NCI-H1092 (cell line): ENCODE results near the gene NEUROG1.
"Not testable (repeated sequence)": the region's sequence is repeated elsewhere in the genome, so short reads cannot be mapped to it uniquely, and the experiment has no call there.

ENCODE experiments used
- DNase-seq: peaks from one replicate; lab custom pipeline; 2025; lab: John Stamatoyannopoulos, UW

NEUROG1 gene

GRCh38 chr5:135537271-135537670 is 1.5 kb upstream of the NEUROG1 start:
- DNase-seq: no peak

DNA sequence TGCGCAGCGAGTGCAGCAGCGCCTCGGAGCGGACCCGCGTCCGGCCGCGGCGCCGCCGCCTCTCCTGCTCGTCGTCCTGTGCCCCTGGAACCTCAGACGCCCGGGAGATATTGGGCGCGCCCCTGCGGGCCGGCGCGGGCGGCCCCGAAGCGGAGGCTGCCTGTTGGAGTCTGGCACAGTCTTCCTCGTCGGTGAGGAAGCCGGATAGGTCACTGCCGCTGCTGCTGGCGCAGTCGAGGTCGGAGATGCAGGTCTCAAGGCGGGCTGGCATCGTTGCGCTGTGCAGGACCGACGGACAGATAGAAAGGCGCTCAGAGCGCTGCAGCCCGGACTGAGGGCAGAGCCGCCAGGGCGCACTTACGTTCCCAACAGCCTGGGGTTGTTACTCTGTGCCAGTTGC is 344 bp downstream of the NEUROG1 start:
- no peak for DNase-seq

- DNase-seq: no peak
These were observed 950 bp downstream of the NEUROG1 start for GRCh38 chr5:135534609-135535419.

- no peak for DNase-seq
These were observed 2.0 kb downstream of the NEUROG1 start for GRCh38 chr5:135533794-135534193.

DNA sequence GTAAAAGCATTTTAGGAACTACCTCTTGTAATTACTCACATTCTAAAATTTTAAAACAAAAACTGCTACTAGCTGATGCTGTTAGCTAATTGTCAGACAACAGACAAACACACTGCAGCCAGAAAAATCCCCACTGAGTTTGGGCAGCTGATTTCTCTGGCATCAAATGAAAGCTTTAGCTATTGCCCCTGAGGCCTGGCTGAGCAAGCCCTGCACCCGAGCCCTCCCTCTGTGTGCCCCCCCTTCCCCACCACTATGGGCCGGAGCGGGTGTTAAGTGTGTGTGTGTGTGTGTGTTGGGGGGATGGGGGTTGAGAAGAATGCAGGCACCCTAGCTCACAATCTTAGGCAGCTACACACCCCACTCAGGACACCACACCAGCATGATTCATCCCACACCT is 2.4 kb downstream of the NEUROG1 start:
- no peak for DNase-seq

DNA sequence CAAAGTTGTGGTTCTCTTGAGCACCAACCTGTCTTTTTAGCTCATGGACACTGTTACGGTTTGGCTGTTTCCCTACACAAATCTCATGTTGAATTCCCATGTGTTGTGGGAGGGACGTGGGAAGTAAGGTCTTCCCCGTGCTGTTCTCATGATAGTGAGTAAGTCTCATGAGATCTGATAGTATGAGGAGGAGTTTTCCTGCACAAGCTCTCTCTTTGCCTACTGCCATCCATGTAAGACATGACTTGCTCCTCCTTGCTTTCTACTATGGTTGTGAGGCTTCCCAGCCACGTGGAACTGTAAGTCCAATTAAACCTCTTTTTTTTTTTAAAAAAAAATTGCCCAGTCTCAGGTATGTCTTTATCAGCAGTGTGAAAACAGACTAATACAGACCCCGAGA is 6.2 kb downstream of the NEUROG1 start:
- not testable (repeated sequence) for DNase-seq

GRCh38 chr5:135526924-135527323 is 8.8 kb downstream of the NEUROG1 start:
- no peak for DNase-seq

- DNase-seq: no peak
These were observed 13.8 kb downstream of the NEUROG1 start for GRCh38 chr5:135521964-135522363.

GRCh38 chr5:135517631-135518030 is 18.1 kb downstream of the NEUROG1 start:
- no peak for DNase-seq

GRCh38 chr5:135514116-135514515 is 21.6 kb downstream of the NEUROG1 start:
- DNase-seq: no peak

DNA sequence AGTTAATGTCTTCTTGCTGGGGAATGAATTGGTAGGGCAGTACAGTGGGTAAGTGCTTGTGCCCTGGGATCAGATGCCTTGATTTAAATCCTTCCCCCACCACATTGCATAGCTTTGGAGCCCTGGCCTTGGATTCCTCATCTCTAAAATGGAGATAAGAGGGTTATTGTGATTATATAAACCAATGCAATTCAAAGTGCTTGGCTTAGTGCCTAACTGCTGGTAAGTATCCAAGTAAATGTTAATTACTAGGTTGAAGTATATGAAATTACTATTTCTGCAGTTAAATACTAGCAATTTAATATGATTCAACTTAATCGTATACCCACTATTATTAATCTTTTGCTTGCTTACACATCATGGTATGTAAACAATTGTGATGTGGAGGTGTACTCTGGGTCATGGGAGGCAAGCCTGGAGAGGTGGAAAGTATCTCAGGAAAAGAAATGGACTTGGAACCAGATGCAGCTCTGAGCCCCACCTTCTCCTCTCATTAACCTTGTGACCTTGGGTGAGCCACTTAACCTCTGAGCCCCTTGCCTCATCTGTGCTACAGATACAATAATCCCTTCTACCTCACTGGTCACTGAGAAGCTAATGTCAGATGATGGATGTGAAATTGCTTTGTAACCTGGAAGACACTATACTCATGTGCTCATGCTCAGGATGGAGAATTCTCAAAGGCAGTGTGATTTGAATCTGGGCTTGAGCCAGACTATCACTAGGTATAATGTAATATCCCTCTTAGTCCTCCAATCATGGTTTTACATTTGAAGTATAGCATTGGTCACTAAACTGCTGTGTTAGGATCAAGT is 23.8 kb downstream of the NEUROG1 start:
- no peak for DNase-seq

DNA sequence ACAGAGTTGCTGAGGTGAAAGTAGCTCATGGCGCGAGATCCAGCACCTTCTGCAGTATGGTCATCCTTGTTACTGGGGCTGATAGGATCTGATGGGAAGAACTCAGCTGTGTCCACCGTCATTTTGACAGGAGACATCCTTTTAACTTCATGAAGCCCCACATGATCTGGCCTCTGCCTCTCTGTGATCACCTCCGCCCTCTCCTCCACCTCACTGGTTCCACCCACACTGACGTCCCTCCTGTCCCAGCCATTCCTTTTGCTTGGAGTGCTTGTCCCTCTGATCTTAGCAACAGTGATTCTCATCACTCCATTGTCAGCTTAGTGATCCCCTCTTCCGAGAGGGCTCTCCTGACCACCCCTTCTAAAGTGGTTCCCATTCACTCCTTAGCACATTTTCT is 25.8 kb downstream of the NEUROG1 start:
- DNase-seq: no peak

DNA sequence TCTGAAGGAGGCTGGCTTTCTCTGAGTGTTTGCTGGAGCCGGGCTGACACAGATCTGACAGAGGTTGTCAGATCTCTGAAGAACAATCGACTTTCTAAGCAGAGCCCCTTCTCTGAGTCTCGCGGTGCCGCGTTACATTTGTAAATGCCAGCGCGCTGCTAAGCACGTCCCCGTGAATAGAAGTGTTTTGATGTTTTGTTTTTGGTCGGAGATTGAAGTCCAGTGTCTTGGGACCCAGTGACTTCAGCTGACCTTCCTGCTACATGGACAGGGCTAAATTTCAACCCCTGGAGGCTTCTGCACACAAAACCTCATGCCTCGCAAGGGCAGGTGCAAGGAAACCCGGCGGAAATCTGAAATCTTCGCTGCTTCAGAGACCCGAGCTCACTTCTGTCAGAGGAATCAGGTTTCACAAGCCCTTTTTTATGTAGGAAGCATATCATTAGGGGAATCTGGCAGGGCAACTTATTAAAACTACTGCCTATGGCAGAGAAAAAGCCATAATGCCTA is 27.2 kb downstream of the NEUROG1 start:
- DNase-seq: no peak

- DNase-seq: no peak
These were observed 29.8 kb downstream of the NEUROG1 start for GRCh38 chr5:135505973-135506372.

- no peak for DNase-seq
These were observed 31.4 kb downstream of the NEUROG1 start for GRCh38 chr5:135504376-135504775.

DNA sequence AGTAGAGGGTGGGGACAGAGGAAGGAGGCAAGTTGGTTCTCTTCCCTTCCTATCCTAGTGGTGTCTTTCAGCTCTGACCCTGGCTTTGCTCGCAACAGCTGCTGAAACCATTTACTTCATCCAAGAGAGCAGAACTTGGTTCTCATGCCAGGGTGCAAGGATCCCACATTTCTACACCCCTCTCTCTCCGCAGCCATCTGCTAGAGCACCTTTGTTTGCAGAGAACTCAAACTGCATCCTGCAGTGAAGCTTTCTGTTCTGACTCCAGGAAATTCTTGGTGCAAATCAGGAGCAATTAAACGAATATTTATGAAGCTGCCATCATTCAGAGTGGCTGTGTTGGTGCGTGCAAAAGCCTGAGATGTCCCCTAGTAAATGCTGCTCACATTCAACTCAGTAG is 31.9 kb downstream of the NEUROG1 start:
- DNase-seq: no peak

- no peak for DNase-seq
These were observed 32.8 kb downstream of the NEUROG1 start for GRCh38 chr5:135502836-135503520.

DNA sequence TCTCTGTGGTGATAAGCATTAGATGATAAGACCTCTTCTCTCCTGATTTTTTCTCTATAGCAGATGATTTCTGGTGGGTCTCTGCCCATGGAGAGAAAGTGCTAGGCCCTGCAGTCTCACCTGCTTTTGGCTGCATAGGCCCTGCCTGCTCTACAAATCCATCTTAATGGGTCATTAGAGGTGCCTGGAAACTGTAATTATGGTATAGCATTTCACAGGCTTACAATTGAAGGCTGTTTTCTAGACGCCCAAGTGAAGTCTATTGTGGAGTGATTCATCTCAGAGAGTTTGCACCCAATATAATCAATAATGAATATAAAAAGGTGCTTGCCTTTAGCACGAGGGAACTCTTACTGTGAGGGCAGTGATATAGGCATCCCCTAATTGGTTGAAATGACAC is 33.8 kb downstream of the NEUROG1 start:
- DNase-seq: no peak

DNA sequence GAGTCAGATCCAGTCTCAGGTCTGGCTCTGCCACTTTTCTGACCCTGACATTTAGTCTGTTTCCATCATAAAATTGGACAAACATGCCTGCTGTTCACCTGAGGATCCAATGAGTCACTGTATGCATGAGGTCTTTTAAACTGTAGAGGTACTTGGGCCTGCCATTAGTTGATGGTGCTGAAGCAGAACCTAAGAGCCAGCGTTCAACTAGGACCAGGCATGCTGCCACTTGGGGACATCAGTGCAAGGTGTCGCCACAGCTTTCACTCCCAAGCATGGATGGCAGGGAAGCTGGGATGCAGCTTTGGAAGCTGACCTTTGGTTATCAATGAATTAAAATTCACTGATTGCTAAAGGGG is 37.1 kb downstream of the NEUROG1 start:
- DNase-seq: no peak

DNA sequence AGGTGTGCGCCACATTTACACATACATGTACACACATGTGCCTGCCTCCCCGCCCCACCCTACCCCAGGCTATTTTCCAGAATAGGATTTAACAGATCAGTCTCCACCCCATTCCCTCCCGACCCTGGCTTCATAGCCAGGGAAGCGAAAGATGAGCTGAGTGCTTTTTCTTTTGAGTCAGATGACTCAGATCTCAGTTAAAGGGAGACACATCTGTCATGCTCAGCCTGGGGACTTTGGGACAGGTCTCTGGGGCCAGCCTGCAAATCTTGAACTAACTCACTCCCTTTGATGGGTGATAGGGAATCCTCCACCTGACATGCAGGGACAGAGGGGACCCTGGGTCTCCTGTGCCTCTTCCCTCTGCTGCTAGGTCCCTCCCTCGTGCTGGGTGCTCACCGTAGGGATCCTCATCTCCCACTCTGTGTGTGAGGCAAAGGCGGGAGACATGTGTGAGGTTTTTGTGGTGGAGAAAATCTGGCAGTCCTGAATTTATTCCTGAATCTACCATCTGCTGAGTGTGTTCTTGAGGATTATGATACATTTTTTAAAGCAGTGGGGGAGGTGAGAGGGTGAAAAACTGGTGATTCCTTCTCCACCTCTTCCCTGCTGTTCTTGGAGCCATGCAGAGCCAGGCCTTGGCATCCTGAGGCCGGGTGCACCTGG is 37.7 kb downstream of the NEUROG1 start:
- no peak for DNase-seq

- DNase-seq: not testable (repeated sequence)
These were observed 40.2 kb downstream of the NEUROG1 start for GRCh38 chr5:135495531-135495930.

GRCh38 chr5:135494196-135494595 is 41.6 kb downstream of the NEUROG1 start:
- DNase-seq: no peak
